Parathyroid adenoma (tissue), 2 donors: ENCODE measurements around the gene ATP8B4.

Experiments
- H2AFZ ChIP-seq: fragments of 300-600 bp; sonication (generic); one replicate; pipeline ENCODE4 v1.7.0; 2017; ENCODE audit warnings: antibody characterized with exemption, mild to moderate bottlenecking
- H3K27ac ChIP-seq: fragments of 300-600 bp; sonication (generic); one replicate; pipeline ENCODE4 v1.7.0; 2017
- H3K27me3 ChIP-seq: fragments of 300-600 bp; sonication (generic); one replicate; pipeline ENCODE4 v1.7.0; 2017; ENCODE audit warnings: low read length; ENCODE audit not compliant: control insufficient read depth, insufficient read depth
- H3K36me3 ChIP-seq: fragments of 300-600 bp; sonication (generic); one replicate; pipeline ENCODE4 v1.7.0; 2017; ENCODE audit warnings: low read length; ENCODE audit not compliant: control insufficient read depth, insufficient read depth
- H3K4me1 ChIP-seq: fragments of 300-600 bp; sonication (generic); one replicate; pipeline ENCODE4 v1.7.0; 2017; ENCODE audit warnings: control low read depth
- H3K4me2 ChIP-seq: fragments of 300-600 bp; sonication (generic); one replicate; pipeline ENCODE4 v1.7.0; 2017; ENCODE audit warnings: low read length
- H3K4me3 ChIP-seq: fragments of 300-600 bp; sonication (generic); one replicate; pipeline ENCODE4 v1.7.0; 2017; ENCODE audit warnings: low read depth, low read length
- H3K79me2 ChIP-seq: fragments of 300-600 bp; sonication (generic); one replicate; pipeline ENCODE4 v1.7.0; 2017; ENCODE audit warnings: control low read depth
- H3K9ac ChIP-seq: fragments of 300-600 bp; sonication (generic); one replicate; pipeline ENCODE4 v1.7.0; 2017; ENCODE audit warnings: mild to moderate bottlenecking
- H3K9me3 ChIP-seq: fragments of 300-600 bp; sonication (generic); one replicate; pipeline ENCODE4 v1.7.0; 2017; ENCODE audit warnings: low read length; ENCODE audit not compliant: control insufficient read depth
- CTCF ChIP-seq: fragments of 300-600 bp; sonication (generic); IDR thresholded peaks from one replicate; pipeline ENCODE4 v1.7.0; 2017; ENCODE audit warnings: antibody characterized with exemption, mild to moderate bottlenecking
- donor health status: primary hyperparathyroidism.

The ATP8B4 gene

GRCh38 chr15:50107591-50108408 lies 11.2 kb downstream of the ATP8B4 start:
- TF ChIP-seq CTCF, result no peak
- Histone ChIP-seq H3K4me1 (no peaks in the 10 kb centered on the region), H3K36me3 (no peaks in the 10 kb centered on the region), H3K9me3 (no peaks in the 10 kb centered on the region), H3K4me3 (no peak overlapping the region), H3K4me2 (no peak overlapping the region), H2AFZ (no peak overlapping the region), H3K79me2 (no peaks in the 10 kb centered on the region), H3K27me3 (no peaks in the 10 kb centered on the region), H3K27ac (no peak overlapping the region), H3K9ac (no peak overlapping the region)

- Histone ChIP-seq H3K27ac (no peak overlapping the region), H3K4me2 (no peak overlapping the region), H3K4me3 (no peak overlapping the region), H3K4me1 (no peaks in the 10 kb centered on the region), H3K9me3 (no peaks in the 10 kb centered on the region), H2AFZ (no peak overlapping the region), H3K9ac (no peak overlapping the region), H3K36me3 (no peaks in the 10 kb centered on the region), H3K79me2 (no peaks in the 10 kb centered on the region), H3K27me3 (no peaks in the 10 kb centered on the region)
- TF ChIP-seq CTCF, result no peak
Measured at GRCh38 chr15:50107157-50107556, 11.9 kb downstream of the ATP8B4 start.

GRCh38 chr15:50106457-50106856 lies 12.6 kb downstream of the ATP8B4 start:
- Histone ChIP-seq H3K4me3 (no peak overlapping the region), H3K79me2 (no peaks in the 10 kb centered on the region), H3K27me3 (no peaks in the 10 kb centered on the region), H3K9ac (no peak overlapping the region), H2AFZ (no peak overlapping the region), H3K4me1 (no peaks in the 10 kb centered on the region), H3K27ac (no peak overlapping the region), H3K9me3 (no peaks in the 10 kb centered on the region), H3K36me3 (no peaks in the 10 kb centered on the region), H3K4me2 (no peak overlapping the region)
- TF ChIP-seq CTCF, result no peak

GRCh38 chr15:50100486-50100885 lies 18.5 kb downstream of the ATP8B4 start:
- Histone ChIP-seq H3K79me2 (no peaks in the 10 kb centered on the region), H3K27me3 (no peaks in the 10 kb centered on the region), H3K4me2 (no peak overlapping the region), H3K36me3 (no peaks in the 10 kb centered on the region), H3K9me3 (no peaks in the 10 kb centered on the region), H3K27ac (no peak overlapping the region), H3K9ac (no peak overlapping the region), H2AFZ (no peak overlapping the region), H3K4me1 (no peaks in the 10 kb centered on the region), H3K4me3 (no peak overlapping the region)
- no peak for TF ChIP-seq CTCF

- H3K4me2 ChIP-seq, result no peak overlapping the region
- no peak for TF ChIP-seq CTCF
- H3K79me2 ChIP-seq, result no peaks in the 10 kb centered on the region
- H3K36me3 ChIP-seq, result no peaks in the 10 kb centered on the region
- H3K4me3 ChIP-seq, result no peak overlapping the region
- no peaks in the 10 kb centered on the region for H3K27me3 ChIP-seq
- H2AFZ ChIP-seq, result no peak overlapping the region
- H3K4me1 ChIP-seq, result no peaks in the 10 kb centered on the region
- H3K27ac ChIP-seq, result no peak overlapping the region
- no peaks in the 10 kb centered on the region for H3K9me3 ChIP-seq
- no peak overlapping the region for H3K9ac ChIP-seq
Measured at GRCh38 chr15:50098545-50098944, 20.5 kb downstream of the ATP8B4 start.
